ENCODE data around the gene GABRG3. TPM values are rescaled to one million over a fixed set of nuclear protein-coding genes. Genes with fewer than 3 reads are reported as not detected.
A peak's percentile ranks its signal among the peaks of the same experiment; 100 is the strongest.

Gene GABRG3
- total RNA-seq, 1 experiment from 2014 or later, result 0.15 TPM

DNA sequence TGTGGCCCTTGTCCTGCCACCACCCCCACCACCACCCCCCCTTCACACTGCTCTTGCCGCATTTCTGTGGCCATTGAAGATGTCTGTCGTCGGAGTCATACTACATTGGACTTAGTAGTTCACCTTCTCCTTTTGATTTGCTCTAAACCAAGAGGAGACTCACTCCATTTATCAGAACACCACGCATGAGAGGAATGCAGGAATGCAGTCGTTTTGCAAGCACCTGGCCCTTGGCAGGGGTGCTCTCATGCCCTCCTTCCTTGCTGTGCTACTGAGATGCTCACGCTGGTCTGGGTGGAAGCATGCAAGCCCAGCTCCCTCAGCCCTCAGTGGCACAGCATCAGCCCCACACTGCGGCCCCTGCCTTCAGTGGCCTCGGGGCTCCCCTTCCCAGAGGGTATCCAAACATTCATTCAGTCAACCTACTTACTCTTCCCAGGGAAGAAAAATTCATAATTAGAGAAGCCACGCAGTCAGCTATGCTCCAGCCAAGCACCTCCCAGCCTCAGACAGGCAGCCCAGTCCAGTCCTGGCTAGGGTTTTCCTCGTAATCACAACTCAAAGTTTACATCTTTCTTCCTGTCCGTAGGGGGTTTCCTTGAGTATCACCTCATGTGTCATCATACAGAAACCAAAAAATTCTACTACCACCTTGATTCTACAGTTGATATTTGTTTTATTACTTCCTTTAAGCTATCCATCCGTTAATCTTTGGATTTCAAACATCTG lies 520.0 kb downstream of the GABRG3 start:
- no peak overlapping the region for H2BK120ac ChIP-seq (ENCODE audit: low read depth, low read length, poor library complexity, severe bottlenecking)
- Mint-ChIP-seq H3K36me3 (ENCODE audit: insufficient read depth in 1 of 3, low read depth in 3 of 3) (no peaks in the 10 kb centered on the region; a peak in 2 of 7 replicates), H3K4me3 (no peak overlapping the region; a peak in 1 of 5 replicates), H3K9me3 (peaks cover 0 to 2% of the 10 kb centered on the region in 2 experiments; a peak in 1 of 5 replicates), H3K27ac (peak overlapping the region in 1 of 3 experiments; percentile 86; a peak in 4 of 7 replicates), H3K27me3 (ENCODE audit: low read depth) (0 out of 2 replicates have a peak, but pooled peaks cover 4% of the 10 kb centered on the region), H3K4me1 (peaks cover 20 to 22% of the 10 kb centered on the region in 2 experiments)
- no peak overlapping the region; the same call in 1 of the 2 replicates for H3K14ac ChIP-seq (ENCODE audit: insufficient read depth, low read length)
- H2AFZ ChIP-seq (ENCODE audit: low read length), result no peak overlapping the region
- H3K23ac ChIP-seq (ENCODE audit: insufficient read length, low read depth, low read length), result no peak overlapping the region
- no peak for DNase-seq
- H3T11ph ChIP-seq (ENCODE audit: low read length), result no peak overlapping the region
- TF ChIP-seq, protein P1, sequence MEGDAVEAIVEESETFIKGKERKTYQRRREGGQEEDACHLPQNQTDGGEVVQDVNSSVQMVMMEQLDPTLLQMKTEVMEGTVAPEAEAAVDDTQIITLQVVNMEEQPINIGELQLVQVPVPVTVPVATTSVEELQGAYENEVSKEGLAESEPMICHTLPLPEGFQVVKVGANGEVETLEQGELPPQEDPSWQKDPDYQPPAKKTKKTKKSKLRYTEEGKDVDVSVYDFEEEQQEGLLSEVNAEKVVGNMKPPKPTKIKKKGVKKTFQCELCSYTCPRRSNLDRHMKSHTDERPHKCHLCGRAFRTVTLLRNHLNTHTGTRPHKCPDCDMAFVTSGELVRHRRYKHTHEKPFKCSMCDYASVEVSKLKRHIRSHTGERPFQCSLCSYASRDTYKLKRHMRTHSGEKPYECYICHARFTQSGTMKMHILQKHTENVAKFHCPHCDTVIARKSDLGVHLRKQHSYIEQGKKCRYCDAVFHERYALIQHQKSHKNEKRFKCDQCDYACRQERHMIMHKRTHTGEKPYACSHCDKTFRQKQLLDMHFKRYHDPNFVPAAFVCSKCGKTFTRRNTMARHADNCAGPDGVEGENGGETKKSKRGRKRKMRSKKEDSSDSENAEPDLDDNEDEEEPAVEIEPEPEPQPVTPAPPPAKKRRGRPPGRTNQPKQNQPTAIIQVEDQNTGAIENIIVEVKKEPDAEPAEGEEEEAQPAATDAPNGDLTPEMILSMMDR (conservative IDR thresholded peaks at IDR 0.05), result no peak
- no peak overlapping the region for H2BK12ac ChIP-seq (ENCODE audit: insufficient read length, low read depth, low read length)
- no peak overlapping the region for H3K56ac ChIP-seq (ENCODE audit: insufficient read length, low read depth, low read length)
- no peak overlapping the region for H3K4me2 ChIP-seq (ENCODE audit: insufficient read depth, insufficient read length, low read length)
- H3K9ac ChIP-seq (ENCODE audit: extremely low read depth, insufficient read length, low read length), result no peak overlapping the region
- no peak overlapping the region for H3K18ac ChIP-seq (ENCODE audit: insufficient read length, low read depth, low read length)
- no CpG with 5 or more reads among the region's 12 CpGs for WGBS (ENCODE audit: extremely low coverage, insufficient read length, low lambda C conversion rate)
- no peaks in the 10 kb centered on the region for H3K27me3 ChIP-seq (ENCODE audit: insufficient read depth, low read length)
- no peaks in the 10 kb centered on the region for H3K79me2 ChIP-seq (ENCODE audit: insufficient read depth, low read length)
- no peak overlapping the region for H4K91ac ChIP-seq (ENCODE audit: insufficient read length, low read depth, low read length)
- no peaks in the 10 kb centered on the region for H3K79me1 ChIP-seq (ENCODE audit: insufficient read depth, low read depth, low read length, poor library complexity, severe bottlenecking)
- H4K20me1 ChIP-seq (ENCODE audit: control insufficient read depth, insufficient read depth, insufficient read length), result no peaks in the 10 kb centered on the region
- no peak overlapping the region for H4K5ac ChIP-seq (ENCODE audit: insufficient read length, low read depth, low read length)
- no peak overlapping the region for H2BK20ac ChIP-seq (ENCODE audit: low read depth, low read length, poor library complexity, severe bottlenecking)
- no peak overlapping the region for H2BK5ac ChIP-seq (ENCODE audit: insufficient read length, low read length)
- H3K27ac ChIP-seq (ENCODE audit: insufficient read length, low read depth, low read length), result no peak overlapping the region
- peaks cover 2% of the 10 kb centered on the region; the same call in 1 of the 2 replicates for H3K4me1 ChIP-seq (ENCODE audit: insufficient read depth, low read length)
- no peaks in the 10 kb centered on the region for H3K23me2 ChIP-seq (ENCODE audit: insufficient read length, low read depth, low read length, poor library complexity, severe bottlenecking)
- no peaks in the 10 kb centered on the region for H3K9me3 ChIP-seq (ENCODE audit: control insufficient read depth, low read depth, low read length)
- H2AK5ac ChIP-seq (ENCODE audit: insufficient read length, low read length), result no peak overlapping the region
- H4K8ac ChIP-seq (replicated peaks; ENCODE audit: insufficient read length, low read depth, low read length), result no peak overlapping the region
- no peak overlapping the region for H2BK15ac ChIP-seq (ENCODE audit: low read depth, low read length)
- H3K4ac ChIP-seq (ENCODE audit: low read depth, low read length), result no peak overlapping the region
